Measurements from ENCODE around the gene GPI. TPM values are rescaled to one million over a fixed set of nuclear protein-coding genes. Genes with fewer than 3 reads are reported as not detected.

The GPI gene
- total RNA-seq, 4 donors from 2014 or later: 191 to 292 (median 234) TPM

DNA sequence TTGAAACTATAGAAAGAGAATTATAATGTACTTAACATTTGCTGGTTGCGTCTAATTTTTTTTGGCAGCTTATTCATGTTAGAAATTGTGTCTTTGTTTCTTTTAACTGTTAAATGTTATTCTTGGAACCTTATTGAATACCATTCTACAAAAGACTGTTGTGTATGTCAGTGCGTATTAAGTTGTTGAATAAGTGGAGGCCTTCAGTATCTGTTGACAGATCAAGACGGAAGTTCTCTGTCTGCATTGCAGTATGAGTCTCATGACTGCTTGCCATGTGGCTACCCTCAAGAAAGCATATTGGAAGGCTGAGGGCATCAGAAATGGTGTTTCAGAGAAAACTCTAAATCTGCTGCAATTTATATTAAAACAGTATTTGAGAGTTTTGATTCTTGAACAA is 71.7 kb downstream of the GPI start:
- no peak for TF ChIP-seq CTCF (IDR thresholded peaks at IDR 0.05)
- no peak for TF ChIP-seq POLR2A (IDR thresholded peaks at IDR 0.05)
- Histone ChIP-seq H3K36me3 (peaks cover 0 to 90% (median 0%) of the 10 kb centered on the region in 3 donors), H3K4me1 (no peaks in the 10 kb centered on the region), H3K4me3 (no peak overlapping the region), H3K27me3 (no peaks in the 10 kb centered on the region), H3K9me3 (no peaks in the 10 kb centered on the region), H3K27ac (no peak overlapping the region)
- no peak for DNase-seq

DNA sequence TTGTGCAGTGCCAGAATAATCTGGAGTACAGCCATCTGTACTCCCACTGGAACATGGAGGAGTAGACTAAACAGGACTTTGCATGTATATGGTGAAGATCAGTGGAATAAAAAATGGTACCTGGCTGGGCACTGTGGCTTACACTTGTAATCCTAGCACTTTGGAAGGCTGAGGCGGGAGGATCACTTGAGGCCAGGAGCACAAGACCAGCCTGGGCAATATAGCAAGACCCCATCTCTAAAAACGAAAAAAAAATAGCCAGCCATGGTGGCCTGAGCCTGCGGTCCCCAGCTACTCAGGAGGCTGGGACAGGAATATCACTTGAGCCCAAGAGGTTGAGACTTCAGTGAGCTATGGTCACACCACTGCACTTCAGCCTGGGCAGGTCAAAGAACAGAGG is 83.2 kb downstream of the GPI start:
- Histone ChIP-seq H3K27me3 (no peaks in the 10 kb centered on the region), H3K4me3 (no peak overlapping the region), H3K4me1 (no peaks in the 10 kb centered on the region), H3K36me3 (peaks cover 0 to 95% (median 0%) of the 10 kb centered on the region in 3 donors), H3K9me3 (no peaks in the 10 kb centered on the region), H3K27ac (no peak overlapping the region)
- TF ChIP-seq POLR2A (IDR thresholded peaks at IDR 0.05) (no peak), CTCF (IDR thresholded peaks at IDR 0.05) (no peak)
- no peak for DNase-seq

Other genes with a start within 250 kb of the GPI start
- 100 to 1,000 TPM in 3 of 4 donors, 10 to 100 TPM in 1; 88.2 to 152 (median 127) TPM for gene LSM14A, start 192.7 kb upstream of the GPI start, total RNA-seq
- 10 to 100 TPM; 11.9 to 31.2 (median 19.5) TPM for gene GARRE1, start 110.6 kb upstream of the GPI start, total RNA-seq
- gene PDCD2L, start 39.2 kb downstream of the GPI start, total RNA-seq: 10 to 100 TPM in 2 of 4 donors, 1 to 10 TPM in 2; 8.6 to 14.0 (median 10.3) TPM
- 100 to 1,000 TPM in 1 of 4 donors, 10 to 100 TPM in 3; 34.0 to 102 (median 49.2) TPM for gene UBA2, start 63.2 kb downstream of the GPI start, total RNA-seq
- 10 to 100 TPM in 1 of 4 donors, 1 to 10 TPM in 3; 1.2 to 18.2 (median 4.7) TPM for gene WTIP, start 116.6 kb downstream of the GPI start, total RNA-seq